ENCODE results near the gene NDUFB2.
A peak's percentile ranks its signal among the peaks of the same experiment; 100 is the strongest.

The NDUFB2 gene

DNA sequence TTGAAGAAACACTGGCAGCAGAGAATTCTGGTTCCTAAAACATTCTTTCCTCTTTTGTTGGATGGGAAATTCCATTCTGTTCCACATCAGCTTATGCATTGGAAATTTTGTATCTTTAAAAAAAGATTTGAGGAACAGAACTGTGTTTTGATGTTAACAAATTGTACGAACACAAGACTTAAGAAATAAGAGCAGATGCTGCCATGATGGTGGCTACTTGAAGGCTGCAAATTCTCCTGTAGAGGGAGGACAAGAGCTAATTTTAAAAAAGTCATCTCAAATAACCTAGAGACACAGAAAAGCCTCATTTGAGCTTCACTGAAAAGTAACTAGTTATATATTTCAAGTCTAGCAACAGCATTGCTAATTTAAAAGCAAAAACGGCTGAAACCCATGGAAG is 29.8 kb downstream of the NDUFB2 start:
- Histone ChIP-seq H3K4me3 (ENCODE audit: low read depth, low read length, poor library complexity, severe bottlenecking) (no peak overlapping the region), H3K9ac (ENCODE audit: low read length) (no peak overlapping the region), H2AFZ (ENCODE audit: low read length) (no peak overlapping the region), H3K9me2 (ENCODE audit: low read depth, low read length) (no peaks in the 10 kb centered on the region), H3K36me3 (ENCODE audit: insufficient read depth, low read length) (no peaks in the 10 kb centered on the region), H3K4me2 (ENCODE audit: low read length) (no peak overlapping the region), H3K27me3 (ENCODE audit: insufficient read depth, low read length) (no peaks in the 10 kb centered on the region), H4K20me1 (ENCODE audit: insufficient read depth, low read length) (no peaks in the 10 kb centered on the region), H3F3A (ENCODE audit: insufficient read depth, low read length) (no peaks in the 10 kb centered on the region), H3K9me3 (ENCODE audit: low read length) (no peaks in the 10 kb centered on the region), H3K4me1 (ENCODE audit: insufficient read depth, low read length, severe bottlenecking) (no peaks in the 10 kb centered on the region), H3K27ac (ENCODE audit: low read depth, low read length, poor library complexity, severe bottlenecking) (no peak overlapping the region), H3K79me2 (ENCODE audit: insufficient read depth, low read length) (no peaks in the 10 kb centered on the region)
- TF ChIP-seq, protein P1, sequence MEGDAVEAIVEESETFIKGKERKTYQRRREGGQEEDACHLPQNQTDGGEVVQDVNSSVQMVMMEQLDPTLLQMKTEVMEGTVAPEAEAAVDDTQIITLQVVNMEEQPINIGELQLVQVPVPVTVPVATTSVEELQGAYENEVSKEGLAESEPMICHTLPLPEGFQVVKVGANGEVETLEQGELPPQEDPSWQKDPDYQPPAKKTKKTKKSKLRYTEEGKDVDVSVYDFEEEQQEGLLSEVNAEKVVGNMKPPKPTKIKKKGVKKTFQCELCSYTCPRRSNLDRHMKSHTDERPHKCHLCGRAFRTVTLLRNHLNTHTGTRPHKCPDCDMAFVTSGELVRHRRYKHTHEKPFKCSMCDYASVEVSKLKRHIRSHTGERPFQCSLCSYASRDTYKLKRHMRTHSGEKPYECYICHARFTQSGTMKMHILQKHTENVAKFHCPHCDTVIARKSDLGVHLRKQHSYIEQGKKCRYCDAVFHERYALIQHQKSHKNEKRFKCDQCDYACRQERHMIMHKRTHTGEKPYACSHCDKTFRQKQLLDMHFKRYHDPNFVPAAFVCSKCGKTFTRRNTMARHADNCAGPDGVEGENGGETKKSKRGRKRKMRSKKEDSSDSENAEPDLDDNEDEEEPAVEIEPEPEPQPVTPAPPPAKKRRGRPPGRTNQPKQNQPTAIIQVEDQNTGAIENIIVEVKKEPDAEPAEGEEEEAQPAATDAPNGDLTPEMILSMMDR (IDR thresholded peaks at IDR 0.05; ENCODE audit: low read length) = peak; percentile 71
- no peak for TF ChIP-seq EZH2 (IDR thresholded peaks at IDR 0.05; ENCODE audit: borderline replicate concordance, low read length)

DNA sequence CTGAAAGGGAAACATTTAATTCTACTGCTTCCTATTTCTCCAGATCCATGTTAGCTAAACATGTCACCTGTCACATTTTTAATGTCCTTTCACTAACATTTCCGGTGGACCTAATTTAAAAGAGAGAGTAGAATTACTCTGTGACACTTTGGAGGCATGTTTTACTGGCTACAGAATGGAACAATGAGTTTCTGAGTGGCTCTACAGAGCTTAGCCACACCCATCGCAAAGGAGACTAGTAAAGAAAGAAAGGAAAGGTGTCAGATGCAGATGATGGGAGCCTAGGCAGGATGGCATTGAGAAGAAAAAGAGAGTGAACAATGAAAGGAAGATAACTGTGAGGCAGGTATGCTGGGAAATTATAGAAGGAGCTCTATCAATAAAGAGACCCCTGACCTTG is 35.9 kb downstream of the NDUFB2 start:
- H3K9me2 ChIP-seq (ENCODE audit: low read depth, low read length) = no peaks in the 10 kb centered on the region
- no peaks in the 10 kb centered on the region for H3K79me2 ChIP-seq (ENCODE audit: insufficient read depth, low read length)
- no peak overlapping the region for H3K9ac ChIP-seq (ENCODE audit: low read length)
- no peak overlapping the region for H2AFZ ChIP-seq (ENCODE audit: low read length)
- H3K27me3 ChIP-seq (ENCODE audit: insufficient read depth, low read length) = no peaks in the 10 kb centered on the region
- no peaks in the 10 kb centered on the region for H3K9me3 ChIP-seq (ENCODE audit: low read length)
- no peak overlapping the region for H3K4me3 ChIP-seq (ENCODE audit: low read depth, low read length, poor library complexity, severe bottlenecking)
- H3K36me3 ChIP-seq (ENCODE audit: insufficient read depth, low read length) = peaks cover 4% of the 10 kb centered on the region; the same call in 1 of the 2 replicates
- H4K20me1 ChIP-seq (ENCODE audit: insufficient read depth, low read length) = no peaks in the 10 kb centered on the region
- H3K27ac ChIP-seq (ENCODE audit: low read depth, low read length, poor library complexity, severe bottlenecking) = no peak overlapping the region
- no peak overlapping the region for H3K4me2 ChIP-seq (ENCODE audit: low read length)
- no peak for TF ChIP-seq EZH2 (IDR thresholded peaks at IDR 0.05; ENCODE audit: borderline replicate concordance, low read length)
- TF ChIP-seq, protein P1 (IDR thresholded peaks at IDR 0.05; ENCODE audit: low read length) = no peak
- no peaks in the 10 kb centered on the region for H3K4me1 ChIP-seq (ENCODE audit: insufficient read depth, low read length, severe bottlenecking)
- H3F3A ChIP-seq (ENCODE audit: insufficient read depth, low read length) = no peaks in the 10 kb centered on the region

DNA sequence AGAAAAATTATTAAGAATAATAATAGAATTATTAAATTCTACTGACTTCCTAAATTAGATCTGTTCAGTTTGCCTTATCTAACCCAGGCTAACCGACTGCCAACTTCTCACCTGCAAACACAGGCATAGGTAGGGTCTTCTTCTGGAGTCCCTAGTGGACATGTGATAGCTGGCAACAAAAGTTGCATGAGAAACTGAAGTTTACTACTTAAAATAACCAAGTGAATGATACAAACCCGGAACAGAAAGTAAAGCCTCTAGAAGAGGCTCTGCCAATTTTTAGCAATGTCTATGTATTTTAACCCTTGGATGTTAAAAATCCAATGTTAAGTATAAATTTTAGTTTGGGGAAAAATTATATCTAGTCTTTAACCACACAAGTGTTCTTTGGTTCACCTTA is 37.6 kb downstream of the NDUFB2 start:
- TF ChIP-seq, protein P1 (IDR thresholded peaks at IDR 0.05; ENCODE audit: low read length) = no peak
- TF ChIP-seq EZH2 (IDR thresholded peaks at IDR 0.05; ENCODE audit: borderline replicate concordance, low read length) = no peak
- no peaks in the 10 kb centered on the region for H3K27me3 ChIP-seq (ENCODE audit: insufficient read depth, low read length)
- H3K36me3 ChIP-seq (ENCODE audit: insufficient read depth, low read length) = peaks cover 12% of the 10 kb centered on the region; the same call in 1 of the 2 replicates

More for the DNA sequence above, 37.6 kb downstream of the NDUFB2 start:
- Histone ChIP-seq H3K4me3 (ENCODE audit: low read depth, low read length, poor library complexity, severe bottlenecking) (no peak overlapping the region), H3K9ac (ENCODE audit: low read length) (no peak overlapping the region), H3F3A (ENCODE audit: insufficient read depth, low read length) (no peaks in the 10 kb centered on the region), H2AFZ (ENCODE audit: low read length) (no peak overlapping the region), H3K9me2 (ENCODE audit: low read depth, low read length) (no peaks in the 10 kb centered on the region), H3K4me2 (ENCODE audit: low read length) (no peak overlapping the region), H3K27ac (ENCODE audit: low read depth, low read length, poor library complexity, severe bottlenecking) (no peak overlapping the region), H4K20me1 (ENCODE audit: insufficient read depth, low read length) (no peaks in the 10 kb centered on the region), H3K4me1 (ENCODE audit: insufficient read depth, low read length, severe bottlenecking) (no peaks in the 10 kb centered on the region), H3K79me2 (ENCODE audit: insufficient read depth, low read length) (no peaks in the 10 kb centered on the region), H3K9me3 (ENCODE audit: low read length) (no peaks in the 10 kb centered on the region)

Data from OCI-LY1 (cell line).